ENCODE results near the gene TRPM6.

TRPM6 gene

GRCh38 chr9:74795081-74795480 lies 92.6 kb downstream of the TRPM6 start:
- Histone ChIP-seq H3K27me3 (no peaks in the 10 kb centered on the region; the same call in 1 of the 2 replicates), H3K36me3 (no peaks in the 10 kb centered on the region), H3K4me3 (ENCODE audit: low read depth, low read length) (no peak overlapping the region), H3K9me3 (no peaks in the 10 kb centered on the region), H3K4me1 (no peaks in the 10 kb centered on the region)
- TF ChIP-seq, protein P1, sequence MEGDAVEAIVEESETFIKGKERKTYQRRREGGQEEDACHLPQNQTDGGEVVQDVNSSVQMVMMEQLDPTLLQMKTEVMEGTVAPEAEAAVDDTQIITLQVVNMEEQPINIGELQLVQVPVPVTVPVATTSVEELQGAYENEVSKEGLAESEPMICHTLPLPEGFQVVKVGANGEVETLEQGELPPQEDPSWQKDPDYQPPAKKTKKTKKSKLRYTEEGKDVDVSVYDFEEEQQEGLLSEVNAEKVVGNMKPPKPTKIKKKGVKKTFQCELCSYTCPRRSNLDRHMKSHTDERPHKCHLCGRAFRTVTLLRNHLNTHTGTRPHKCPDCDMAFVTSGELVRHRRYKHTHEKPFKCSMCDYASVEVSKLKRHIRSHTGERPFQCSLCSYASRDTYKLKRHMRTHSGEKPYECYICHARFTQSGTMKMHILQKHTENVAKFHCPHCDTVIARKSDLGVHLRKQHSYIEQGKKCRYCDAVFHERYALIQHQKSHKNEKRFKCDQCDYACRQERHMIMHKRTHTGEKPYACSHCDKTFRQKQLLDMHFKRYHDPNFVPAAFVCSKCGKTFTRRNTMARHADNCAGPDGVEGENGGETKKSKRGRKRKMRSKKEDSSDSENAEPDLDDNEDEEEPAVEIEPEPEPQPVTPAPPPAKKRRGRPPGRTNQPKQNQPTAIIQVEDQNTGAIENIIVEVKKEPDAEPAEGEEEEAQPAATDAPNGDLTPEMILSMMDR (IDR thresholded peaks at IDR 0.05; ENCODE audit: low read depth, low read length) = no peak
- DNase-seq = no peak

GRCh38 chr9:74784506-74784905 lies 103.2 kb downstream of the TRPM6 start:
- DNase-seq = no peak
- Histone ChIP-seq H3K9me3 (no peaks in the 10 kb centered on the region), H3K36me3 (no peaks in the 10 kb centered on the region), H3K4me1 (no peaks in the 10 kb centered on the region), H3K4me3 (ENCODE audit: low read depth, low read length) (no peak overlapping the region), H3K27me3 (no peaks in the 10 kb centered on the region)
- TF ChIP-seq, protein P1 (IDR thresholded peaks at IDR 0.05; ENCODE audit: low read depth, low read length) = no peak

DNA sequence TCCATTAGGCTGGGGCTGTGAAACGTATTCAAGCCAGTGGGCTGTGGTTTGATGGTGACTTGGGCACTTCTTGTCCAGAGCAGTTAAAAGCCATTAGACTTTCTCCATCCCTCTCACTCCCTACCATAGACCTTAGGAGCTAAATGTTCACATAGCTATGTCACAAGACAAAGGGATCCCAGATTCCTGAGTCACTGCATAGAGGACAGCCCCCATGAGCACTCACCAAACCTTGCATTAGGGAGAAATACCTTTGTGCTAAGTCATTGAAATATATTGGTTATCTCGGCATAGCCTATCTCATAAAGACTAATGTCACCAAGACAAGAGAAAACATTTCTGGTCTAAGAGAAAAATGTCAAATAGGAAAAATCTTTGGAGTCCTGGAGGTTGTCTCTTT lies 104.3 kb downstream of the TRPM6 start:
- H3K4me3 ChIP-seq (ENCODE audit: low read depth, low read length) = no peak overlapping the region
- no peaks in the 10 kb centered on the region for H3K4me1 ChIP-seq
- H3K27me3 ChIP-seq = no peaks in the 10 kb centered on the region
- H3K9me3 ChIP-seq = no peaks in the 10 kb centered on the region
- TF ChIP-seq, protein P1 (IDR thresholded peaks at IDR 0.05; ENCODE audit: low read depth, low read length) = no peak
- DNase-seq = no peak
- no peaks in the 10 kb centered on the region for H3K36me3 ChIP-seq

DNA sequence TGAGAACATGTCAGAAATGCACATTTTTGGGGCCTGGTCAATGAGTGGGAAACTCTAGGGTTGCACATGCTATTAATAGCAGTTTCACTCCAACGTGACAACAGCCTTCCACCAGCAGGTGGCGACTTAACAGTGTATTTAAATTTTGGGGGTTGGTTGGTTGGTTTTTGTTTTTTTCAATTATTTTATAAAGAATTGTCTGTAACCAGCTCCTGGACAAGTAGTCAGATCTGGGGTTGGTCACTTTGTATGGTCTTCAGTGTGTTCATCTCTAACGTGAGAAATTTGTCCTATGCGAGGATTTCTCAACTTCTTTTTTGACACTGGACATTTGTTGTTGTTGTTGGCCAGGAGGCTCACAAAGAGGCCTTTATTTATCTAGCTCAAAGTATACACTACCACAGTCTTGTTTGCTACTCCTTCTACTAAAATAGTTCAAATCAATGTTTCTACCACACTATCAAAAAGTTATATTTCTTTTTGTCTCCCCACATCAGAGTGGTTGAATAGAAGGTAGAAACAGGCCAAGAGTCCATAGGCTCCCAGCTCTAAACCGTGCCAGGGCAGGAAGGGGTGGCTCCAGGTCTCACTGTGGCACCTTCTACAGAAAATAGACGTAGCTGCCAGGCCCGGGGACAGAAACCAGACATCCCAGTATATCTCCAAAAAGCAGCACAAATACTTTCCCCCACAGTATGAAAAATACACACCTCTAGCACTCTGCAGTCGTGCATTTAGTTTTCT lies 110.4 kb downstream of the TRPM6 start:
- H3K36me3 ChIP-seq = no peaks in the 10 kb centered on the region
- DNase-seq = peak; percentile 68
- H3K4me3 ChIP-seq (ENCODE audit: low read depth, low read length) = no peak overlapping the region
- H3K9me3 ChIP-seq = no peaks in the 10 kb centered on the region
- TF ChIP-seq, protein P1 (IDR thresholded peaks at IDR 0.05; ENCODE audit: low read depth, low read length) = peak; percentile 78
- H3K4me1 ChIP-seq = no peaks in the 10 kb centered on the region
- no peaks in the 10 kb centered on the region for H3K27me3 ChIP-seq

GRCh38 chr9:74775396-74775795 lies 112.3 kb downstream of the TRPM6 start:
- no peaks in the 10 kb centered on the region for H3K36me3 ChIP-seq
- TF ChIP-seq, protein P1 (IDR thresholded peaks at IDR 0.05; ENCODE audit: low read depth, low read length) = no peak
- DNase-seq = no peak
- H3K4me3 ChIP-seq (ENCODE audit: low read depth, low read length) = no peak overlapping the region
- H3K9me3 ChIP-seq = no peaks in the 10 kb centered on the region
- no peaks in the 10 kb centered on the region for H3K4me1 ChIP-seq
- no peaks in the 10 kb centered on the region for H3K27me3 ChIP-seq

GRCh38 chr9:74773886-74774479 lies 113.7 kb downstream of the TRPM6 start:
- Histone ChIP-seq H3K4me1 (no peaks in the 10 kb centered on the region), H3K9me3 (no peaks in the 10 kb centered on the region), H3K27me3 (no peaks in the 10 kb centered on the region), H3K4me3 (ENCODE audit: low read depth, low read length) (no peak overlapping the region), H3K36me3 (no peaks in the 10 kb centered on the region)
- DNase-seq = peak; percentile 74
- TF ChIP-seq, protein P1 (IDR thresholded peaks at IDR 0.05; ENCODE audit: low read depth, low read length) = peak; percentile 94
